Aortic smooth muscle cell (primary cell): ENCODE measurements around the gene HOXB13. TPM values are rescaled to one million over a fixed set of nuclear protein-coding genes. Genes with fewer than 3 reads are reported as not detected.

Source experiments
- total RNA-seq: library from RNA; depleted of rRNA; stranded (reverse); fragments of >200 nt; gene quantifications from 2 replicates; pipeline ENCODE4 v1.2.3, GENCODE V29; 2014

The HOXB13 gene
- total RNA-seq = not detected in 2 replicates

DNA sequence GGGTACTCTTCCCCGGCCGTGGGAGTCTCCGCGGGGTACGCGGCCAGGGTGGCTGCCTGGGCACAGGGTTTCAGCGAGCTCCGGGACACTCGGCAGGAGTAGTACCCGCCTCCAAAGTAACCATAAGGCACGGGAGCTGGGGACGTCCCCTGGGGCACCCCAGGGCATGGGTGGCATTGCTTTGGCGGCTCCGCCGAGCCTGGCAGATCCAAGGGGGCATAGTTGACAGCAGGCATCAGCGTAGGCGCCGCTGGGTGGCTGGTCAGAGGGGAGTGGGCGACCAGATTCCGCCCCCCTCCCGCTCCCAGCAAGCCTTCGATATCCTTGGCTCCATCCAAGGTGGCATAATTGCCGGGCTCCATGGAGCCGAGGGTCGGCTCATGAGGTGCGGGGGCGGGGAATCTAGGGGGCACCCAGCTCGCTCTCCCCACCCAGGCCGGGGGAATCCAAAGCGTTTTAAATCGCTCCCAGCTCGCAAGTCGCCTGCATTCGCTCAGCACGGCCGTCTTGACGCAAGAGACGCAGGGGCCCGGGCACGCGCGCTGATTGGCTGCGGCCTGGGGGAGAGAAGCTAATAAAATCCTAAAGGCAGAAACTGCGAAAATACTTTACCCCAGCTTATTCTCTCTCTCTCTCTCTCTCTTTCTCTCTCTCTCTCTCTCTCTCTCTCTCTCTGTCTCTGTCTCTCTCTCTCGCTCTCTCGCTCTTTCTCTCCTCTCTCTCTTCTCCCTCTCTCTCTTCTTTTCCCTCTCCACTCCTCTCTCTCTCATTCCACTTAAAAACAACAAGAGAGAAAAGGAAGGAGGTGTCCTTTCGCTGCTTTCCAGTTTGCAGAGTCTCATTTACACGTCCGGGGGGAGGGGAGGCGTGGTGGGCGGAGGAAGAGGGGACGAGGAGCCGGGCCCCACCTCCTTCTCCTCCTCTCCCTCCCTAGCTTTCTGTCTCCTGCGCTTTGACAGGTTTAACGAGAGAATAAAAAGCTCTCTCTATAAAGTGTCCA, at the start of gene HOXB13:
HOXB13 (minus strand) TSS at position 519 of the 1,000 bp plus-strand sequence; CDS start at position 362, 157 bp downstream.

DNA sequence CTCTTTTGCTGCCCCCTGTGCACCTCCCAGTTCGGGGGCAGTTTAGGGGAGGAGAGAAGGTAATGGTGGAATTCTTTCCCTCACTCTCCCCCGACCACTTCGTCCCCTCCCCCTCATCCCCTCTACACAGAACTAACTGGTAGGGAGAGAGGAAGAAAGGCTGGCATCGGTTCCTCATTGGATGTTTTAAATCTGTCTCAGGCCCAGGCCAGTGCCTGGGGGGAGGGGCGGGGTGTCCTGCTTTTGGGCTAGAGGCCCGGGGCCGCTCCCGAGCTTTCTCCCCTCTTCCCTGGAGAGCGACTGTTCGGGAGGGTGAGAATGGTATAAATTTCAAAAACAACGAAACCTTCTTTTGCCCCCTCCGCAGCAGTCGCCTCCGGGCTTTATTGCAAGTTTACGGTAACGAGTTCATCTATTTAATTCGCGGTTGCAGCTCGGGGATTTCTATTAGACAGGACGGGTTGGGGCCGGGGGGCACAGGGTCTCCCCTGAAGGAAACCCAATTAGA, 5.6 kb downstream of the HOXB13 start, which contains the start of gene PRAC2:
PRAC2 (plus strand) TSS at position 271 of the 508 bp plus-strand sequence. CDS start 1,226 bp downstream, outside the sequence.

DNA sequence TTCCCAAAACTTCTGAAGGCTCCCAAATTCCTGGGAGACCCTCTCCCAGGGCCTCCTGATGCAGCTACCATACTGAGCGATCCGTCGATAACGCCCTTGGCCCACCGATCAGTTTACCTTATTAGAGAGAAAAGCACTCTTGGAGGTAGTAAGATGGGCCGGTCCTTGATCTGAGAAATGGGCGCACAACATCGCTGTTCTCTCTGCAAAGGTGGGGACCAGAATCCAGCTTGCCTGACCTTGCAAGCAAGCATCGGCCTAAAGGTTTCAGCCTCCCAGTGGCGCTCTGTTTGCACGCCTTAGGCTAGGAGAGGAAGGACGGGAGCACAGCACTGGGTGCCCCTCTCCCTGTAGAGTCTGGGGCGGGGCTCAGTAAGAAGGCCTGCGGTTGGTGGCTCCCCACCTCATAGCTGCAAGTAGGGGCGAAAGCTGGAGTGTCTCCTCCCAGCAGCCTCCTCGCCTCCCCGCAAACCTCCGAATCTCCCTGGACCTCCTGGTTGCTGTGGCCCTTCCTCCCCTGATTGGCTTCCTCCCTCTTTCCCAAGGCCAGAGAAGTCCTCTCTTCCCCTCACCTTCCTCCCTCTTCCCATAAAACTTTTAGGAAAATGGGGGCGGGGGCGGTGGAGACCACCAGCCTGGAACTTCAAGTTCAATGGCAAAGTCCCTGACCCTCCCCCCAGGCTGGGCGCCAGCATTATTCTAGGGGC, 6.2 kb downstream of the HOXB13 start, which contains the start of gene PRAC1:
PRAC1 (minus strand) TSS at position 318 of the 707 bp plus-strand sequence; CDS start at position 192, 126 bp downstream.

Other genes with a start within 250 kb of the HOXB13 start
- not detected in 2 replicates for gene HOXB1, start 197.7 kb downstream of the HOXB13 start, total RNA-seq
- 1.5 and 1.8 TPM in 2 replicates for gene HOXB2, start 183.6 kb downstream of the HOXB13 start, total RNA-seq
- 0.06 and 0.26 TPM in 2 replicates for gene HOXB4, start 150.4 kb downstream of the HOXB13 start, total RNA-seq
- gene HOXB3, start 138.5 kb downstream of the HOXB13 start, total RNA-seq = 0.26 and 0.31 TPM in 2 replicates
- not detected in 2 replicates for gene HOXB5, start 135.0 kb downstream of the HOXB13 start, total RNA-seq
- gene HOXB6, start 123.8 kb downstream of the HOXB13 start, total RNA-seq = 0.13 TPM in 1 of 2 replicates, not detected in the other
- gene HOXB7, start 117.7 kb downstream of the HOXB13 start, total RNA-seq = not detected in 2 replicates
- not detected in 2 replicates for gene HOXB8, start 113.5 kb downstream of the HOXB13 start, total RNA-seq
- gene HOXB9, start 102.4 kb downstream of the HOXB13 start, total RNA-seq = not detected in 2 replicates
- not detected in 2 replicates for gene PRAC1, start 6.2 kb downstream of the HOXB13 start, total RNA-seq
- not detected in 2 replicates for gene PRAC2, start 5.6 kb downstream of the HOXB13 start, total RNA-seq
- 0.06 TPM in 1 of 2 replicates, not detected in the other for gene TTLL6, start 88.5 kb upstream of the HOXB13 start, total RNA-seq
- gene CALCOCO2, start 102.3 kb upstream of the HOXB13 start, total RNA-seq = 36.5 and 59.5 TPM in 2 replicates
- 43.4 and 78.1 TPM in 2 replicates for gene ATP5MC1, start 164.0 kb upstream of the HOXB13 start, total RNA-seq
- gene UBE2Z, start 179.7 kb upstream of the HOXB13 start, total RNA-seq = 66.1 and 68.1 TPM in 2 replicates
- gene SNF8, start 216.1 kb upstream of the HOXB13 start, total RNA-seq = 126 and 153 TPM in 2 replicates
- not detected in 2 replicates for gene GIP, start 239.8 kb upstream of the HOXB13 start, total RNA-seq